OCI-LY1 (cell line): ENCODE results near the gene REPS2.

Experiments
- H2AFZ ChIP-seq: fragments of 200-600 bp; sonication (generic), shearing (Covaris generic); 2 replicates; pipeline ENCODE4 v1.6.0; 2014; ENCODE audit warnings: antibody characterized with exemption, mild to moderate bottlenecking, low read length
- H3F3A ChIP-seq: fragments of 200-600 bp; sonication (generic), shearing (Covaris generic); 2 replicates; pipeline ENCODE4 v1.6.0; 2014; ENCODE audit warnings: mild to moderate bottlenecking, antibody characterized with exemption, low read length, moderate library complexity; ENCODE audit not compliant: insufficient read depth
- H3K27ac ChIP-seq: fragments of 200-600 bp; sonication (generic); 2 replicates; pipeline ENCODE4 v1.5.1; 2014; ENCODE audit warnings: low read length, mixed run types, mild to moderate bottlenecking, low read depth; ENCODE audit not compliant: poor library complexity, severe bottlenecking
- H3K27me3 ChIP-seq: fragments of 200-600 bp; sonication (generic); 2 replicates; pipeline ENCODE4 v1.6.0; 2014; ENCODE audit warnings: antibody characterized with exemption, mild to moderate bottlenecking, low read length, moderate library complexity; ENCODE audit not compliant: insufficient read depth
- H3K36me3 ChIP-seq: fragments of 200-600 bp; sonication (generic); 2 replicates; pipeline ENCODE4 v1.6.1; 2014; ENCODE audit warnings: mild to moderate bottlenecking, antibody characterized with exemption, low read length, moderate library complexity, mixed read lengths; ENCODE audit not compliant: insufficient read depth
- H3K4me1 ChIP-seq: fragments of 200-600 bp; sonication (generic); 2 replicates; pipeline ENCODE4 v1.5.1; 2014; ENCODE audit warnings: mild to moderate bottlenecking, low read length, moderate library complexity; ENCODE audit not compliant: insufficient read depth, severe bottlenecking
- H3K4me2 ChIP-seq: fragments of 200-600 bp; sonication (generic), shearing (Covaris generic); 2 replicates; pipeline ENCODE4 v1.6.1; 2014; ENCODE audit warnings: low read length
- H3K4me3 ChIP-seq: fragments of 200-600 bp; sonication (generic); 2 replicates; pipeline ENCODE4 v1.5.1; 2014; ENCODE audit warnings: low read length, low read depth, mild to moderate bottlenecking, mixed read lengths; ENCODE audit not compliant: poor library complexity, severe bottlenecking
- H3K79me2 ChIP-seq: fragments of 200-600 bp; shearing (Covaris generic); 2 replicates; pipeline ENCODE4 v1.6.1; 2016; ENCODE audit warnings: mixed run types, low read length, mixed read lengths; ENCODE audit not compliant: insufficient read depth
- H3K9ac ChIP-seq: fragments of 200-600 bp; sonication (generic), shearing (Covaris generic); 2 replicates; pipeline ENCODE4 v1.6.1; 2014; ENCODE audit warnings: mild to moderate bottlenecking, low read length, mixed read lengths
- H3K9me2 ChIP-seq: fragments of 200-600 bp; sonication (generic), shearing (Covaris generic); 2 replicates; pipeline ENCODE4 v1.6.1; 2014; ENCODE audit warnings: low read depth, mild to moderate bottlenecking, low read length, mixed read lengths
- H3K9me3 ChIP-seq: fragments of 200-600 bp; shearing (Covaris generic); 2 replicates; pipeline ENCODE4 v1.6.1; 2014; ENCODE audit warnings: low read length, mixed read lengths
- H4K20me1 ChIP-seq: fragments of 200-600 bp; sonication (generic), shearing (Covaris generic); 2 replicates; pipeline ENCODE4 v1.6.0; 2016; ENCODE audit warnings: mild to moderate bottlenecking, low read length; ENCODE audit not compliant: insufficient read depth
- EZH2 ChIP-seq: fragments of 200-600 bp; sonication (generic), shearing (Covaris generic); IDR thresholded peaks from 2 replicates; pipeline ENCODE4 v1.8.0; 2017; ENCODE audit warnings: borderline replicate concordance, mixed run types, mild to moderate bottlenecking, antibody characterized with exemption, low read length, moderate library complexity, mixed read lengths
- TF ChIP-seq, protein P1 (sequence below): fragments of 200-600 bp; sonication (generic), shearing (Covaris generic); IDR thresholded peaks from 2 replicates; pipeline ENCODE4 v1.5.1; 2017; ENCODE audit warnings: mild to moderate bottlenecking, antibody characterized with exemption, low read length, moderate library complexity, mixed read lengths

REPS2 gene

GRCh38 chrX:17067534-17067933 lies 121.1 kb downstream of the REPS2 start:
- Histone ChIP-seq H3K27me3 (no peaks in the 10 kb centered on the region), H3F3A (no peaks in the 10 kb centered on the region), H3K27ac (no peak overlapping the region), H3K4me1 (no peaks in the 10 kb centered on the region), H3K9me2 (no peaks in the 10 kb centered on the region), H3K36me3 (no peaks in the 10 kb centered on the region), H3K79me2 (no peaks in the 10 kb centered on the region), H3K4me3 (no peak overlapping the region), H4K20me1 (no peaks in the 10 kb centered on the region), H2AFZ (no peak overlapping the region), H3K9ac (no peak overlapping the region), H3K4me2 (no peak overlapping the region), H3K9me3 (no peaks in the 10 kb centered on the region)
- TF ChIP-seq, protein P1, sequence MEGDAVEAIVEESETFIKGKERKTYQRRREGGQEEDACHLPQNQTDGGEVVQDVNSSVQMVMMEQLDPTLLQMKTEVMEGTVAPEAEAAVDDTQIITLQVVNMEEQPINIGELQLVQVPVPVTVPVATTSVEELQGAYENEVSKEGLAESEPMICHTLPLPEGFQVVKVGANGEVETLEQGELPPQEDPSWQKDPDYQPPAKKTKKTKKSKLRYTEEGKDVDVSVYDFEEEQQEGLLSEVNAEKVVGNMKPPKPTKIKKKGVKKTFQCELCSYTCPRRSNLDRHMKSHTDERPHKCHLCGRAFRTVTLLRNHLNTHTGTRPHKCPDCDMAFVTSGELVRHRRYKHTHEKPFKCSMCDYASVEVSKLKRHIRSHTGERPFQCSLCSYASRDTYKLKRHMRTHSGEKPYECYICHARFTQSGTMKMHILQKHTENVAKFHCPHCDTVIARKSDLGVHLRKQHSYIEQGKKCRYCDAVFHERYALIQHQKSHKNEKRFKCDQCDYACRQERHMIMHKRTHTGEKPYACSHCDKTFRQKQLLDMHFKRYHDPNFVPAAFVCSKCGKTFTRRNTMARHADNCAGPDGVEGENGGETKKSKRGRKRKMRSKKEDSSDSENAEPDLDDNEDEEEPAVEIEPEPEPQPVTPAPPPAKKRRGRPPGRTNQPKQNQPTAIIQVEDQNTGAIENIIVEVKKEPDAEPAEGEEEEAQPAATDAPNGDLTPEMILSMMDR = no peak
- no peak for TF ChIP-seq EZH2

DNA sequence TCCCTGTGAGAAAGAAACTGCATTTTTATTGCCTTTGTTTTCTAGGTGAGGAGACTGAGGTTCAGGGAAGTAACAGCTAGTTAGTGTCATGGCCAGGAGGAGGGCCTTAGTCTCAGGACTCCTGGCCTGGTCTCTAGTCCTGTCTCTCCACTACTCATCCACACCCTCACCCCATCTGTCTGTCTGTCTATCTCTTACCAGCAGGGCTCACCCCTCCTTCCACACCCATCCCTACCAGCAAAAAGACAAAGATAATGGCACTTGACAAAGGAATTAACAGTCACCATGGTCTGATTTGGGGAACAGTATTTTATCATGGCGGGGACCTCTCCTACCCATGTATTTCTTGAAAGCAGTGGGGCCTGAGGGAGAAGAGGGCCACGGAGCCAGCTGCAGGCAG lies 125.8 kb downstream of the REPS2 start:
- H3K9me2 ChIP-seq = no peaks in the 10 kb centered on the region
- TF ChIP-seq EZH2 = no peak
- TF ChIP-seq, protein P1 = no peak
- H3K4me2 ChIP-seq = no peak overlapping the region
- no peak overlapping the region for H3K9ac ChIP-seq
- no peaks in the 10 kb centered on the region for H3K4me1 ChIP-seq
- no peaks in the 10 kb centered on the region for H3K27me3 ChIP-seq
- no peak overlapping the region for H3K27ac ChIP-seq
- H4K20me1 ChIP-seq = no peaks in the 10 kb centered on the region
- H3K9me3 ChIP-seq = no peaks in the 10 kb centered on the region
- H3K36me3 ChIP-seq = no peaks in the 10 kb centered on the region
- H3F3A ChIP-seq = no peaks in the 10 kb centered on the region
- no peaks in the 10 kb centered on the region for H3K79me2 ChIP-seq
- no peak overlapping the region for H2AFZ ChIP-seq
- no peak overlapping the region for H3K4me3 ChIP-seq

GRCh38 chrX:17072721-17073230 lies 126.3 kb downstream of the REPS2 start:
- Histone ChIP-seq H3K9me3 (no peaks in the 10 kb centered on the region), H3K27me3 (no peaks in the 10 kb centered on the region), H3K79me2 (no peaks in the 10 kb centered on the region), H4K20me1 (no peaks in the 10 kb centered on the region), H3K9me2 (no peaks in the 10 kb centered on the region), H3F3A (no peaks in the 10 kb centered on the region), H3K27ac (no peak overlapping the region), H3K4me1 (no peaks in the 10 kb centered on the region), H3K9ac (no peak overlapping the region), H3K4me3 (no peak overlapping the region), H2AFZ (no peak overlapping the region), H3K4me2 (no peak overlapping the region), H3K36me3 (no peaks in the 10 kb centered on the region)
- no peak for TF ChIP-seq EZH2
- TF ChIP-seq, protein P1 = no peak
